HepG2 (cell line): Measurements from ENCODE around the gene PPP1CA. TPM values are rescaled to one million over a fixed set of nuclear protein-coding genes. Genes with fewer than 3 reads are reported as not detected.

Experiments used
- ATAC-seq: fragments of 200-7000 bp; cut with Tn5 transposase; 3 replicates; pipeline ENCODE4 v1.9.1; 2020; ENCODE audit warnings: mild to moderate bottlenecking, moderate library complexity
- BruUV-seq: library from RNA; stranded (reverse); fragments of 400-500 nt; replicated peaks from 2 replicates; lab custom pipeline; 2021; lab: Mats Ljungman, UMichigan
- CTCF ChIA-PET: fragments of 300-600 bp; formaldehyde crosslinking; extraction: SDS; loops from one replicate; lab custom pipeline; 2021; ENCODE audit warnings: low total read pairs, inconsistent platforms, low intra/inter-chr PET ratio; lab: Yijun Ruan, JAX
- POLR2A ChIA-PET: fragments of 350-600 bp; sonication (Branson Sonifier 250); formaldehyde crosslinking; loops from one replicate; lab custom pipeline; 2020; ENCODE audit warnings: antibody characterized with exemption, inconsistent platforms; lab: Yijun Ruan, JAX
- DNase-seq: peaks from one replicate; pipeline ENCODE4 v3.0.0-alpha.2; 2015; ENCODE audit warnings: low spot score
- FAIRE-seq: peaks from 3 replicates; lab custom pipeline; 2011; peaks lifted over from hg19 to GRCh38; lab: Jason Lieb, UNC
- H2AFZ ChIP-seq: one replicate; pipeline ENCODE4 v1.6.1; 2011; ENCODE audit warnings: low read length, inconsistent platforms
- H3K27ac ChIP-seq: fragments of 300-600 bp; 3 replicates; pipeline ENCODE4 v1.8.0; 2011; ENCODE audit warnings: mixed run types, mild to moderate bottlenecking, mixed read lengths, low read length, inconsistent platforms; ENCODE audit not compliant: insufficient read depth; ENCODE audit errors: extremely low read length
- H3K27me3 ChIP-seq, 2 experiments: fragments of 200-600 bp in 1 of 2; 2 replicates in 1 of 2; 3 replicates in 1 of 2; pipeline versions ENCODE4 v1.6.0 to v1.8.0; 2011; ENCODE audit warnings: low read length in 2 of 2, mild to moderate bottlenecking in 2 of 2, moderate library complexity in 2 of 2, inconsistent platforms in 1 of 2; ENCODE audit not compliant: insufficient read depth in 2 of 2, control insufficient read depth in 1 of 2
- H3K36me3 ChIP-seq, 2 experiments: fragments of 200-600 bp in 1 of 2; replicated peaks in 1 of 2; 2 replicates in 1 of 2; 3 replicates in 1 of 2; pipeline versions ENCODE4 v1.5.1 to v1.8.0; 2011; ENCODE audit warnings: low read length in 2 of 2, inconsistent platforms in 1 of 2; ENCODE audit not compliant: insufficient read depth in 2 of 2, control insufficient read depth in 1 of 2
- H3K4me1 ChIP-seq: 2 replicates; pipeline ENCODE4 v1.5.1; 2012; ENCODE audit warnings: low read length, inconsistent platforms; ENCODE audit not compliant: insufficient read depth
- H3K4me2 ChIP-seq: 2 replicates; pipeline ENCODE4 v1.6.0; 2011; ENCODE audit warnings: low read depth, low read length, inconsistent platforms
- H3K4me3 ChIP-seq, 3 experiments: fragments of 200-600 bp in 1 of 3; sonication (generic), shearing (Covaris generic) in 1 of 3; replicated peaks in 1 of 3; 2 replicates each; pipeline ENCODE4 v1.5.1; 2011 to 2016; ENCODE audit warnings: low read length in 3 of 3, inconsistent platforms in 2 of 3, low read depth in 2 of 3, mild to moderate bottlenecking in 2 of 3, control low read depth in 1 of 3, mixed read lengths in 1 of 3; ENCODE audit not compliant: insufficient read depth in 1 of 3
- H3K79me2 ChIP-seq: one replicate; pipeline ENCODE4 v1.6.1; 2011; ENCODE audit warnings: low read length, inconsistent platforms; ENCODE audit not compliant: insufficient read depth
- H3K9ac ChIP-seq: 2 replicates; pipeline ENCODE4 v1.6.0; 2011; ENCODE audit warnings: mild to moderate bottlenecking, low read depth, low read length, inconsistent platforms; ENCODE audit not compliant: insufficient read depth
- H3K9me3 ChIP-seq: 2 replicates; pipeline ENCODE4 v1.5.1; 2012; ENCODE audit warnings: mild to moderate bottlenecking, low read length
- H4K20me1 ChIP-seq: 2 replicates; pipeline ENCODE4 v1.6.0; 2011; ENCODE audit warnings: inconsistent platforms, mild to moderate bottlenecking, low read length, moderate library complexity; ENCODE audit not compliant: insufficient read depth
- CEBPB ChIP-seq: IDR thresholded peaks from 2 replicates; pipeline ENCODE4 v1.6.1; 2011; ENCODE audit warnings: low read depth, low read length, improper control_type of control experiment, borderline replicate concordance
- HNF4A ChIP-seq: sonication (generic); formaldehyde crosslinking; IDR thresholded peaks from 2 replicates; pipeline ENCODE4 v1.4.0; 2020; ENCODE audit warnings: missing genetic modification reagents
- HNF4G ChIP-seq, 2 experiments: sonication (generic) in 1 of 2; formaldehyde crosslinking in 1 of 2; IDR thresholded peaks; 2 replicates each; pipeline versions ENCODE4 v1.4.0 to v1.6.1; 2011 to 2020; ENCODE audit warnings: borderline replicate concordance in 2 of 2, low read depth in 2 of 2, mild to moderate bottlenecking in 2 of 2, low read length in 1 of 2, missing genetic modification reagents in 1 of 2, moderate library complexity in 1 of 2
- HNRNPL ChIP-seq: fragments of 200-400 bp; formaldehyde crosslinking; IDR thresholded peaks from 2 replicates; pipeline ENCODE4 v1.6.1; 2017; ENCODE audit warnings: mild to moderate bottlenecking, low read depth, low read length
- MBNL3 ChIP-seq: fragments of 250-450 bp; sonication (Bioruptor Pico); conservative IDR thresholded peaks from 2 replicates; pipeline ENCODE4 v1.8.0; 2022; ENCODE audit warnings: mild to moderate bottlenecking, inconsistent platforms
- ZMYM4 ChIP-seq: sonication (generic); formaldehyde crosslinking; IDR thresholded peaks from 2 replicates; pipeline ENCODE4 v1.8.1; 2023; ENCODE audit warnings: mild to moderate bottlenecking, missing genetic modification reagents
- ZNF101 ChIP-seq: sonication (generic); formaldehyde crosslinking; IDR thresholded peaks from 2 replicates; pipeline ENCODE4 v1.4.0; 2020; ENCODE audit warnings: mild to moderate bottlenecking, low read depth, missing genetic modification reagents, borderline replicate concordance
- ZNF530 ChIP-seq: sonication (generic); formaldehyde crosslinking; IDR thresholded peaks from 2 replicates; pipeline ENCODE4 v1.5.0; 2020; ENCODE audit warnings: low read depth, mild to moderate bottlenecking, missing genetic modification reagents
- ZNF891 ChIP-seq: sonication (generic); formaldehyde crosslinking; IDR thresholded peaks from 2 replicates; pipeline ENCODE4 v1.5.0; 2020; ENCODE audit warnings: mild to moderate bottlenecking, missing genetic modification reagents
- WGBS: methylation state at CpG from one replicate; pipeline ENCODE4 v1.1.6; 2017; ENCODE audit warnings: low lambda C conversion rate; 5-methylcytosine and 5-hydroxymethylcytosine counted together
- in situ Hi-C: cut with HindIII; loops from 2 replicates; pipeline ENCODE4 v1.10.0; 2017; ENCODE audit warnings: low pct_unique_long_range_greater_than_20kb; ENCODE audit not compliant: extremely low pct_ligation_motif_present
- intact Hi-C: fragments of 100-400 bp; cut with micrococcal nuclease; formaldehyde crosslinking; loops from one replicate; pipeline ENCODE4 v1.10.0; 2022; ENCODE audit not compliant: unreplicated experiment
- polyA plus RNA-seq, 8 experiments: library from polyadenylated mRNA; depleted of rRNA in 3 of 8; stranded (reverse) in 7 of 8; unstranded in 1 of 8; fragments of >200 nt; fragmentation: Illumina TruSeq in 4 of 8; extraction: Trizol in 4 of 8; gene quantifications; 2 replicates each; pipeline versions ENCODE4 v1.2.1 to v1.2.3, GENCODE V29; 2011 to 2016; ENCODE audit warnings: low read depth in 4 of 8, missing spikeins in 1 of 8, mixed read lengths in 1 of 8; ENCODE audit not compliant: insufficient read depth in 1 of 8
- total RNA-seq, 5 experiments: library from RNA; depleted of rRNA; stranded (reverse); fragments of >200 nt; fragmentation: Illumina TruSeq; extraction: Trizol; gene quantifications; 2 replicates each; pipeline ENCODE4 v1.2.3, GENCODE V29; 2016; ENCODE audit warnings: low read depth in 1 of 5
- TF ChIP-seq, protein P1 (sequence below): sonication (generic); formaldehyde crosslinking; IDR thresholded peaks from 2 replicates; pipeline ENCODE4 v1.9.0; 2022; ENCODE audit warnings: low read depth, missing genetic modification reagents

Gene PPP1CA
- total and polyA plus RNA-seq, 2 of the 13 experiments (the other 11 are each of a cell fraction or from before 2014, with no cell fraction given): 149 to 170 TPM

DNA sequence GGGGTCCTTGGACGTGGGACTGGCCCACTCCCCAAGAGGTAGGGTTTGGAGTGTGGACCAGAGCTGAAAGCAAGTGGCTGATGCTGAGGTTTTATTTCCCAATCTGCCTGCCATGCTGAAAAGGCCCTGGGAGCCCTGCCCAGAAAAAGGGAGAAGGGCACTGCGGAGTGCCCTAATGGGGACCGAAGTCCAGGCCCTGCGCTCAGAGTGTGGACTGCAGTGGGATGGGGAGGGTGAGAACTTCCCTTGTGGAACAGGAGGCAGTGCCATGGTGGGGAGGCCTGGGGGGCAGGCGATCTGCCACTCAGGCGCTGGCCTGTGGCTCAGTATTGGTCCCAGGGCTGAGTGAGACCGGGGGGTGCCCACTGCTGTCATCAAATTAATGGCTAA lies 46.6 kb upstream of the PPP1CA start:
- H3K79me2 ChIP-seq: no peaks in the 10 kb centered on the region
- no peak overlapping the region for H3K9ac ChIP-seq
- intact Hi-C loops: no loop called here
- FAIRE-seq (no peak), ATAC-seq (0 out of 3 replicates have a peak, but pooled peaks have one; percentile 9), DNase-seq (no peak)
- H3K36me3 ChIP-seq: no peaks in the 10 kb centered on the region
- H3K9me3 ChIP-seq: no peaks in the 10 kb centered on the region
- no peak overlapping the region for H3K27ac ChIP-seq
- CTCF ChIA-PET: no interaction called here
- no peak overlapping the region; a peak in 1 of 6 replicates for H3K4me3 ChIP-seq
- peaks cover 5 to 36% of the 10 kb centered on the region in 2 experiments; a peak in 4 of 5 replicates for H3K27me3 ChIP-seq
- no TSS peak for BruUV-seq
- peaks cover 27% of the 10 kb centered on the region for H3K4me1 ChIP-seq
- POLR2A ChIA-PET: interaction anchor here (1.3 kb wide), 2 partner anchors 11 to 19 kb away, joined by 3 to 5 read pairs; no protein-coding TSS in a partner anchor
- H3K4me2 ChIP-seq: no peak overlapping the region; the same call in 1 of the 2 replicates
- in situ Hi-C loops: no loop called here
- WGBS: 19% methylated on average over 4 of the region's 7 CpGs
- H2AFZ ChIP-seq: no peak overlapping the region
- TF ChIP-seq HNF4G (IDR thresholded peaks at IDR 0.05; ENCODE audit: borderline replicate concordance, low read depth, low read length): 0 out of 2 replicates have a peak, but pooled peaks have one; percentile 13
- TF ChIP-seq HNF4G (CRISPR knock-in tag; IDR thresholded peaks at IDR 0.05; ENCODE audit: borderline replicate concordance, low read depth): no peak
- TF ChIP-seq ZMYM4 (CRISPR knock-in tag): no peak
- TF ChIP-seq, protein P1, sequence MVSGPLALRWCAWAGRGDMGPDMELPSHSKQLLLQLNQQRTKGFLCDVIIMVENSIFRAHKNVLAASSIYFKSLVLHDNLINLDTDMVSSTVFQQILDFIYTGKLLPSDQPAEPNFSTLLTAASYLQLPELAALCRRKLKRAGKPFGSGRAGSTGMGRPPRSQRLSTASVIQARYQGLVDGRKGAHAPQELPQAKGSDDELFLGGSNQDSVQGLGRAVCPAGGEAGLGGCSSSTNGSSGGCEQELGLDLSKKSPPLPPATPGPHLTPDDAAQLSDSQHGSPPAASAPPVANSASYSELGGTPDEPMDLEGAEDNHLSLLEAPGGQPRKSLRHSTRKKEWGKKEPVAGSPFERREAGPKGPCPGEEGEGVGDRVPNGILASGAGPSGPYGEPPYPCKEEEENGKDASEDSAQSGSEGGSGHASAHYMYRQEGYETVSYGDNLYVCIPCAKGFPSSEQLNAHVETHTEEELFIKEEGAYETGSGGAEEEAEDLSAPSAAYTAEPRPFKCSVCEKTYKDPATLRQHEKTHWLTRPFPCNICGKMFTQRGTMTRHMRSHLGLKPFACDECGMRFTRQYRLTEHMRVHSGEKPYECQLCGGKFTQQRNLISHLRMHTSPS: peak; percentile 52; the same call in 1 of the 2 replicates
- TF ChIP-seq ZNF891 (CRISPR knock-in tag): 0 out of 2 replicates have a peak, but pooled peaks have one; percentile 61
- no peak for TF ChIP-seq ZNF530 (CRISPR knock-in tag)
- no peak for TF ChIP-seq MBNL3
- TF ChIP-seq HNRNPL: peak; percentile 59; the same call in 1 of the 2 replicates
- TF ChIP-seq CEBPB: 0 out of 2 replicates have a peak, but pooled peaks have one; percentile 10
- TF ChIP-seq ZNF101 (CRISPR knock-in tag): no peak
- peak; percentile 39; the same call in 1 of the 2 replicates for TF ChIP-seq HNF4A (CRISPR knock-in tag)
- H4K20me1 ChIP-seq: no peaks in the 10 kb centered on the region
